GM19328 (cell line): ENCODE results near the gene AKAP1.
A peak's percentile ranks its signal among the peaks of the same experiment; 100 is the strongest.
"Not testable (repeated sequence)": the region's sequence is repeated elsewhere in the genome, so short reads cannot be mapped to it uniquely, and the experiment has no call there.

ENCODE experiments used
- ATAC-seq: cut with Tn5 transposase; IDR thresholded peaks from one replicate; pipeline ENCODE4 v1.9.1; 2021; ENCODE audit warnings: mild to moderate bottlenecking, moderate library complexity; ENCODE audit not compliant: unreplicated experiment

AKAP1 gene

DNA sequence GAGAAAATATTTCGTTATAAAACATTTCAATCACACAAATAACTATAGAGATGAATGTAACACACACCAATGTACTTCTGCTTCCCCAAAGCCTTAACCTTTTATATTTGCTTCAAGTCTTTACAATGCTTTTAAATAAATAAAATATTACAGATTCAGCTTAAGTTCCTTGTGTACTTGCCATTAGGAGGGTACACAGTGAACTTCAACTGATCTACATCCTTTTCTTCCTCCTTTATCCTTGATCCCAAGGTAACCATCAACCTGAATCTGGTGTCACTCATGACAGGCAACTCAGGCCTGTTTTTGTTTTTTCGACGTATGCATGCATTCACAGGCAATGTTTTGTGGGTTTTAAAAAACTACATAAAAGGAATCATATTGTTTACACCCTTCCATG, 9.3 kb upstream of the AKAP1 start:
- no peak for ATAC-seq

- no peak for ATAC-seq
Measured at GRCh38 chr17:57077000-57077399, 8.0 kb upstream of the AKAP1 start.

GRCh38 chr17:57078274-57078673, 6.8 kb upstream of the AKAP1 start:
- no peak for ATAC-seq

DNA sequence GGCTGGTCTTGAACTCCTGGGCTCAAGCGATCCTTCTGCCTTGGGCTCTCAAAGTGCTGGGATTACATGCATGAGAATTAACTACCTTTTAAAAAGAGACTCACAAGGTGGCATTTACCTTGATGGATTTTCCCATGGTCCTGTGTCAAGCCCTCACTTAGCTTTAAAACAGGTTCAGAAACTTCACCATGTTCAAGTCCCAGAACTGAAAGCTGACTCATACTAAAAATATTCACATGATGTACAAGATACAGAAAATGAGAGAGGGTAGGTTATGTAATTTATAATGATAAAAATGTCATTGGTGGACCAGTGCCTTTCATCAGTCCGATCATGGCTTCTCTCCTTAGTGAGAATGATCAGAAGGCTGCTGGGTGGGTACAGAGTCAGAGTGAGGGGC, 4.3 kb upstream of the AKAP1 start:
- no peak for ATAC-seq

DNA sequence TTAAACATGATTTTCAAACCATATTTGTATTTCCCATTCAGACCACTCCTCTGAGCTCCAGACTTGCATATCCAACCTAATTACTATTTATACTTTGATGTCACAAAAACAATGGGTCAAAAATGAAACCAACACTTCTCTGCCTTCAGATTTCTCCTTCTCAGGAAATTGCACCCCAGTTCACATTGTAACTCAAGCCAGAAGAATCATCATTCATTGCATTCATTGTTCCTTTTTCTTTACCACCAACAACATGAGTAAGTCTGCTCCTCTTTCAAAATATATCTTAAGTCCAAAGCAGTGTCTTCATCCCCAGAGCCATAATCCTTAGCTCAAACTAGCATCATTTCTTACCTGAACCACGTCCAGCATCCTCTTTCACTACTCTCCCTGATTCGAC, 2.6 kb upstream of the AKAP1 start:
- no peak for ATAC-seq

DNA sequence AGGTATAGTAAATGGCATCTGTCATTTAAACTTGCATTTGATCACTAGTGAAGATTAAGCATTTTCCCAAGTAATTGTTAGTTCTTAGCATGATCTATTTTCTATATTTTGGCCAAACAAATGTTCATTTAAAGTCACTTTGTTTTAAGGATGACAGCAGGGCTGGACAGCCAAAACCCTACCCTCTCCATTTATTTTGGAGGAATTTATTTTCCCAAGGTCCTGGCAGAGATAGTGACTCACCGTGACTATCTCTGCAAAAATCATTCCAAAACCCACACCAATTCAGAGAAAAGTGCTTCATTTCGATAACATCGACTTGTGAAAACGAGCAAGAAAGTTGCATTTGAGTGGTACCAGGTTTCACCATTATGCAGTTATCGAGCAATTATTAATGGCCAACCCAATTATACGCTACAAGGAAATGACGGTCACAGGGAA, 665 bp upstream of the AKAP1 start:
- peak; percentile 0 for ATAC-seq

- peak; percentile 26 for ATAC-seq
Measured at GRCh38 chr17:57085448-57086068, 512 bp downstream of the AKAP1 start.

DNA sequence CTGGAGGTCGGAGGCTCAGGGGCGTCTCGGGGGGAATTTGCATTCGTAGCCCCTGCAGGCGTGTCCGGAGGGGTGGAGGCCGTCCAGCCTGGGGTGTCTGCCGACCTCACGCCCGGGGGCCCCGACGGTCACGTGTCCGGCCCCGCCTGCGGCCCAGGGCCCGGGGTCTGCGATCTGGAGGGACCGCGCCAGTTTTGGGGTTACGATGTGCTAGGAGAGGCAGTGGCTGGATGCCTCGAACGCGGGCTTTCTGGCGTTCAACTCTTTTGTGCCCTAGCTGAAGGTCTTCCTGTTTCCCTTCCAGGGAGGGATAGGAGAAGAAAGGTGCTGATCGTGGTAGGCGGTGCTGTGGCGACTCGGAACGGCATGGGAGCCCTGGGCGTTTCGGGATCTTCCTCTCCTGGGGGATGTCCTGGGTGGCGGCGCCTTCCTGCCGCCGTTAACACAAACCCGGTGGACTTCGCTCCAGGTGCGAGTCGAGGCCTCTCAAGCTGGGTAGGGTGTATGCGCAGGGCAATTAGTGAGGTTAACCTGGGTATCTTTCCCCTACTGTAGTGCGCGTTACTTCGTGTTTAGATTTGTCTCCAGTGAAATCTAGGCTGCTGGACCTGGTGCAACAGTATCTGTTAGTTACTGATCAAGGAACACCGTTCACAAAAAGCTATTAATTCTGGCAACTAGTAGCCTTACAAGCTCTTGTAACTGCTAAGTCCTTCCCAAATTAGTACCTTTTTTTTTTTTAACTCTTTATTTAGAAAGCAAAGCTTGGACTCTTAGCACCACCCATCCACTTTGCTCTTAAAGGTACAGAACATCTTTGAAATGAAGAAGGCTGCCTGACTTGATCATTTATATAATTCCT, 1.3 kb downstream of the AKAP1 start:
- no peak for ATAC-seq

DNA sequence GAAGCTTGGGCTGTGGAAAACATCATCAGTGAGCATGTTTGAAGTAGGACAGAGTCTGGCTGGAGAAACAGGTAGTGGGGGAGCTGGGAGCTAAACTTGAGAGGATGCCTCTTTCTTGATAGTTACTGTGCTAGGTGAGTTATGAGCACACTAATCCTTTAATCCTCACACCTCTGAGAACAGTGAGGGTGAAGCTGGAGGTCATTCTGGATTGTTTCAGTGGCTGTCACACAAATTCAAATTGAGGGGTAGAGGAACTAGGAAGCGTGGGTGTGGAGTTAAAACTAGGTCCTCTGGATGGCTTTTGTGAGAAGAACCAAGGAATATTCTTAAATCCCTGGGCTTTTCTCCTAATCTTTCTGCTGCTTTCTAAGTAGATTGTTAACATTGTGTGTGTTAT, 3.3 kb downstream of the AKAP1 start:
- ATAC-seq, result no peak

- ATAC-seq, result no peak
Measured at GRCh38 chr17:57089391-57089790, 4.3 kb downstream of the AKAP1 start.

DNA sequence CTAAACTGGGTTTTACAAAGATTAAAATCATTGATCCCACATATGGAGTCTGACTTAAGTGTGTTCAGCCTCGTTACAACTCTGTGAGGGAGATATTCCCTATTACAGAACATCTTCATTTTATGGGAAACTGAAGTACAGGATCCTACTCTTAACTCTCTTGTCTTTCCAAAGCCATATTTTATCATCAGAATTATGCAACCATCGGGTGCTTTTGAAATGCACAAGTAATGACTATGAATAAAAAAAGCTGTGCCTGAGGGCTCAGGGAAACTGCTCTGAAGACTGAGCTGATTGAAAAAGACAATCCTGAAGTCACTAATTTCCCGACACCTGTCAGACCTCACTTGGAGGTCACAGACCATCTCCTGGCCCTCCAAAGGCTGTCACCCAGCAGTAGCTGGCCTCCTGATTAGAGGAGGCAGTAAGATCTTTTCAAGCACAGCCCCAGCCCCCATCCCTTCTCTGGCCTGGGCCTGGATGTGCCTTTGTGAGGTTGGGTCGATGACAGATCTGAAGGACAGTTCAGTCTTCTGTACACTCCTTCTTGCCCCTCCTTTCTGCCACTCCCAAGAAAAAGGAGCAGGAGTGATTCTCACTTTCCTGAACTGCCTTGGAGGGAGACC, 5.6 kb downstream of the AKAP1 start:
- no peak for ATAC-seq

GRCh38 chr17:57091186-57091618, 6.2 kb downstream of the AKAP1 start:
- no peak for ATAC-seq

- no peak for ATAC-seq
Measured at GRCh38 chr17:57092171-57092570, 7.1 kb downstream of the AKAP1 start.

- ATAC-seq, result no peak
Measured at GRCh38 chr17:57092779-57093178, 7.7 kb downstream of the AKAP1 start.

GRCh38 chr17:57096472-57097202, 11.6 kb downstream of the AKAP1 start:
- no peak for ATAC-seq

- ATAC-seq, result no peak
Measured at GRCh38 chr17:57097832-57098421, 12.9 kb downstream of the AKAP1 start.

- no peak for ATAC-seq
Measured at GRCh38 chr17:57099165-57099564, 14.1 kb downstream of the AKAP1 start.

- ATAC-seq, result no peak
Measured at GRCh38 chr17:57102122-57102521, 17.1 kb downstream of the AKAP1 start.

GRCh38 chr17:57102660-57103059, 17.6 kb downstream of the AKAP1 start:
- ATAC-seq, result not testable (repeated sequence)

- no peak for ATAC-seq
Measured at GRCh38 chr17:57104461-57105175, 19.6 kb downstream of the AKAP1 start.
